ENCODE results near the gene TBATA.

- TF ChIP-seq CTCF (conservative IDR thresholded peaks at IDR 0.05) (no peak), ZFX (IDR thresholded peaks at IDR 0.05) (no peak)
Observed at GRCh38 chr10:70743430-70743788, 41.8 kb downstream of the TBATA start.

Data from C4-2B (cell line).